Neuronal stem cell (in vitro differentiated cells): ENCODE measurements around the gene PCYT2.

Source experiments
- DNase-seq: peaks from one replicate; pipeline ENCODE4 v3.0.0-alpha.2; 2013; ENCODE audit warnings: low spot score
- H2AFZ ChIP-seq: one replicate; pipeline ENCODE4 v1.6.1; 2013; ENCODE audit warnings: mild to moderate bottlenecking, low read length, inconsistent platforms
- H2AK5ac ChIP-seq: 2 replicates; pipeline ENCODE4 v1.6.1; 2013; ENCODE audit warnings: low read depth, mild to moderate bottlenecking, inconsistent platforms, low read length, moderate library complexity, mixed read lengths
- H2BK120ac ChIP-seq: 2 replicates; pipeline ENCODE4 v1.6.1; 2013; ENCODE audit warnings: low read depth, mild to moderate bottlenecking, inconsistent platforms, low read length, moderate library complexity, mixed read lengths
- H2BK12ac ChIP-seq: one replicate; pipeline ENCODE4 v1.6.1; 2013; ENCODE audit warnings: low read length, inconsistent platforms
- H2BK15ac ChIP-seq: 2 replicates; pipeline ENCODE4 v1.6.1; 2013; ENCODE audit warnings: mild to moderate bottlenecking, low read length, inconsistent platforms, mixed read lengths
- H2BK5ac ChIP-seq: one replicate; pipeline ENCODE4 v1.6.1; 2013; ENCODE audit warnings: inconsistent platforms, mild to moderate bottlenecking, low read length, moderate library complexity
- H3K14ac ChIP-seq: one replicate; pipeline ENCODE4 v1.6.1; 2013; ENCODE audit warnings: low read length, inconsistent platforms
- H3K18ac ChIP-seq: 2 replicates; pipeline ENCODE4 v1.6.1; 2013; ENCODE audit warnings: low read length, inconsistent platforms
- H3K23ac ChIP-seq: 2 replicates; pipeline ENCODE4 v1.6.1; 2013; ENCODE audit warnings: low read depth, mild to moderate bottlenecking, mixed read lengths, low read length, inconsistent platforms; ENCODE audit not compliant: poor library complexity
- H3K27ac ChIP-seq: replicated peaks from 3 replicates; pipeline ENCODE4 v1.5.1; 2013; ENCODE audit warnings: low read length, inconsistent platforms
- H3K27me3 ChIP-seq, 3 experiments: 2 replicates each; pipeline ENCODE4 v1.6.1; 2013; ENCODE audit warnings: low read length in 3 of 3, mild to moderate bottlenecking in 2 of 3, inconsistent platforms in 1 of 3, low read depth in 1 of 3, mixed read lengths in 1 of 3, moderate library complexity in 1 of 3; ENCODE audit not compliant: control insufficient read depth in 3 of 3, insufficient read depth in 3 of 3
- H3K36me3 ChIP-seq, 2 donors: replicated peaks in 1 of 2; 2 replicates each; pipeline ENCODE4 v1.6.1; 2013; ENCODE audit warnings: low read length in 2 of 2; ENCODE audit not compliant: control insufficient read depth in 2 of 2, insufficient read depth in 2 of 2
- H3K4ac ChIP-seq: 2 replicates; pipeline ENCODE4 v1.6.1; 2013; ENCODE audit warnings: inconsistent platforms, mild to moderate bottlenecking, low read length, moderate library complexity
- H3K4me1 ChIP-seq, 2 donors: 1 replicate in 1 of 2; 2 replicates in 1 of 2; pipeline ENCODE4 v1.6.1; 2013; ENCODE audit warnings: low read length in 2 of 2, low read depth in 1 of 2; ENCODE audit not compliant: control insufficient read depth in 2 of 2, insufficient read depth in 1 of 2
- H3K4me2 ChIP-seq: one replicate; pipeline ENCODE4 v1.6.1; 2013; ENCODE audit warnings: mild to moderate bottlenecking, low read length, inconsistent platforms; ENCODE audit not compliant: insufficient read depth, poor library complexity, severe bottlenecking
- H3K4me3 ChIP-seq, 2 donors: 2 replicates each; pipeline ENCODE4 v1.5.1; 2013; ENCODE audit warnings: low read length in 2 of 2, mild to moderate bottlenecking in 2 of 2, inconsistent platforms in 1 of 2, moderate library complexity in 1 of 2
- H3K79me1 ChIP-seq: one replicate; pipeline ENCODE4 v1.6.1; 2013; ENCODE audit warnings: low read depth, mild to moderate bottlenecking, inconsistent platforms, low read length, moderate library complexity
- H3K9ac ChIP-seq: one replicate; pipeline ENCODE4 v1.6.1; 2013; ENCODE audit warnings: mild to moderate bottlenecking, low read depth, low read length, inconsistent platforms; ENCODE audit not compliant: poor library complexity
- H3K9me3 ChIP-seq, 2 donors: replicated peaks in 1 of 2; 2 replicates each; pipeline versions ENCODE3 to v1.6.1; 2013; ENCODE audit warnings: low read length in 2 of 2, mild to moderate bottlenecking in 2 of 2, inconsistent platforms in 1 of 2, low read depth in 1 of 2, mixed read lengths in 1 of 2, moderate library complexity in 1 of 2; ENCODE audit not compliant: control insufficient read depth in 2 of 2, insufficient read depth in 1 of 2
- H4K8ac ChIP-seq: one replicate; pipeline ENCODE4 v1.6.1; 2013; ENCODE audit warnings: low read depth, mild to moderate bottlenecking, inconsistent platforms, low read length, moderate library complexity
- H4K91ac ChIP-seq: one replicate; pipeline ENCODE4 v1.6.1; 2013; ENCODE audit warnings: low read length, low read depth, mild to moderate bottlenecking, inconsistent platforms; ENCODE audit not compliant: poor library complexity
- WGBS, 2 donors: extraction: QIAGEN DNeasy Blood & Tissue Kit; methylation state at CpG; one replicate each; pipeline ENCODE4 v1.1.7; 2013; ENCODE audit warnings: missing lambda C conversion rate in 2 of 2, mixed read lengths in 1 of 2; ENCODE audit not compliant: insufficient read length in 2 of 2, insufficient replicate concordance in 1 of 2; ENCODE audit errors: extremely low coverage in 2 of 2; 5-methylcytosine and 5-hydroxymethylcytosine counted together

Gene PCYT2

DNA sequence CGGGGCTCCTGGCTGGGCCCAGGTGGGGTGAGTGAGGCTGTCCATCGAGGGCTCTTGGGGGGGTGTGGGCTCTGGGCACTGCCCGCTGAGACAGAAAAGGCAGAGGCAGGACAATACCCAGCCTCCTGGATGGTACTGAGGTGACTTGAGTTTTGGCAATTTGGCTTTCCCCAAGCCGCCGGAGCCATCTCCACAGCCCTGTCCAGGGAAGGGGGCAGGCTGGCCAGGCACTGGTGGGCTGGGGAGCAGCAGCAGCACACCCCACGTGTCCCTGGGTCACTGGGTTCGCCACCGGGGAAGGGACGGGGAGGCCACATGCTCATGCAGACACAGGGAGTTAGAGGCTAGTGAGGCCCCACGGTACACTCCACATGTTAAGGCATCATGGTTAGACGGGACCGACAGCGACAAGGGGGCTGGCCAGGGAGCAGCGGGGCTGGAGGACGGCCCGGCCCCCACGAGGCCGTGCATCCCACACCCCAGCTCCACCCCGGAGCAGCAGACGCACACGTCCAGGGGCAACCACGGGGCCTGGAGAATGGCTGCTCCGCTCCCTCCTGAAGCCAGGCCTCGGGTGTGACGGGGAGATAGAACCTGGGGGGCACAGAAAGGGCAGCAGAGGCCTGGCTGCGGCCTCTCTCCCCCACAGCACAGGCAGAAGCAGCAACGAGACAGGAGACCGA, 43.1 kb downstream of the PCYT2 start:
- H3K4me2 ChIP-seq = no peak overlapping the region
- H3K36me3 ChIP-seq = peaks cover 33 to 65% of the 10 kb centered on the region in 2 donors

DNA sequence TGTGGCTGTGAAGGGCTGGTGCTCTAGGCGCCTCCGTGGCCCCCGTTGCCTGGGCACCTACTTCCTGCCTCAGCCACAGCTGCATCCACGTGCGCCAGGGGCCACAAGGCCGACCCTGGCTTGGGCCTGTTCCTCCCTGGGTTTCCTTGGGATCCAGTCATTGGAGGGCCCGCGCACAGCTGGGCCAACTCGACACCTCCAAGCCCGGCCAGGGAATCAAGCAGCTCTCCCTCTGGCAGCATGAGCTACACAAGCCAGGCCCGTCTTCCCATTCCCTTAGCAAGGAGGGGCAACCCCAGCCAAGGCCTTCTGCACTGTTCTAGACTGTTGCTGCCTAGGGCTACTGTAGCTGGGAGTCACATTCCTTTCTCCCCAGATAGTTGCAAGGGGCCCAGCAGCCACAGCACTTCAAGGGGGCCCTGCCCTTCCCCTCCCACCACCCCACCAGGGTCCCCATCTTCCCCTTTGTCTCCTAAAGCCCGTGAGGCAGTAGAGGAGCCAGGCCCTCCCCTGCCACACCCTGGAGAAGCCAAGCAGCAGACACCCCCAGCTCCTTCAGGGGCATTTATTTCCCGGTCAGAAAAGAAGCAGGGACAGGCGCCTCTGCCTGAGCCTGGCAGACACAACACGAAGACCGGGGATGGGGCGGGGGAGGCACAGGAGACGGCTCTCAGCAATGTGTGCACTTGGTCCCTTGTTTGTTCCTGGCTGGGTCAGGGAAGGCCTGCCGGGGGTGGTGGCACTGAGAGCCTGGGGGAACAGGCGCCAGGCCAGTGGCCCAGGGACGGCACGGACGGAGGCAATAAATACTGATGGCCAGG, 43.8 kb downstream of the PCYT2 start:
- DNase-seq = no peak
- Histone ChIP-seq H3K4me2 (no peak overlapping the region), H3K79me1 (peaks cover 30% of the 10 kb centered on the region), H3K4ac (peak overlapping the region; percentile 23), H3K36me3 (peaks cover 37 to 71% of the 10 kb centered on the region in 2 donors), H4K91ac (no peak overlapping the region), H3K14ac (no peak overlapping the region), H3K9ac (no peak overlapping the region), H3K27ac (peak overlapping the region; percentile 59), H4K8ac (peak overlapping the region; percentile 17), H3K27me3 (no peaks in the 10 kb centered on the region), H2AK5ac (peak overlapping the region; percentile 70), H3K4me1 (peaks cover 17 to 20% of the 10 kb centered on the region in 2 donors), H2BK5ac (peak overlapping the region; percentile 80), H2BK120ac (no peak overlapping the region), H3K23ac (peak overlapping the region; percentile 99), H3K18ac (peak overlapping the region; percentile 38), H2AFZ (no peak overlapping the region), H3K4me3 (no peak overlapping the region), H2BK12ac (peak overlapping the region; percentile 22), H2BK15ac (no peak overlapping the region), H3K9me3 (no peaks in the 10 kb centered on the region)
- no CpG with 5 or more reads among the region's 23 CpGs for WGBS, 2 donors

More for the DNA sequence above, 43.1 kb downstream of the PCYT2 start:
- Histone ChIP-seq H3K27me3 (no peaks in the 10 kb centered on the region), H2BK15ac (no peak overlapping the region), H3K23ac (peak overlapping the region; percentile 99), H3K4ac (no peak overlapping the region), H2AK5ac (peak overlapping the region; percentile 61), H2BK12ac (peak overlapping the region; percentile 58), H3K18ac (no peak overlapping the region), H2BK5ac (peak overlapping the region; percentile 53), H3K14ac (peak overlapping the region; percentile 82), H4K91ac (no peak overlapping the region), H3K4me1 (peaks cover 17 to 20% of the 10 kb centered on the region in 2 donors), H3K79me1 (peaks cover 33% of the 10 kb centered on the region), H3K9me3 (no peaks in the 10 kb centered on the region), H3K4me3 (no peak overlapping the region), H4K8ac (peak overlapping the region; percentile 43), H2AFZ (no peak overlapping the region), H3K9ac (peak overlapping the region; percentile 70), H2BK120ac (no peak overlapping the region), H3K27ac (peak overlapping the region; percentile 43)
- DNase-seq = no peak
- no CpG with 5 or more reads among the region's 28 CpGs for WGBS, 2 donors

DNA sequence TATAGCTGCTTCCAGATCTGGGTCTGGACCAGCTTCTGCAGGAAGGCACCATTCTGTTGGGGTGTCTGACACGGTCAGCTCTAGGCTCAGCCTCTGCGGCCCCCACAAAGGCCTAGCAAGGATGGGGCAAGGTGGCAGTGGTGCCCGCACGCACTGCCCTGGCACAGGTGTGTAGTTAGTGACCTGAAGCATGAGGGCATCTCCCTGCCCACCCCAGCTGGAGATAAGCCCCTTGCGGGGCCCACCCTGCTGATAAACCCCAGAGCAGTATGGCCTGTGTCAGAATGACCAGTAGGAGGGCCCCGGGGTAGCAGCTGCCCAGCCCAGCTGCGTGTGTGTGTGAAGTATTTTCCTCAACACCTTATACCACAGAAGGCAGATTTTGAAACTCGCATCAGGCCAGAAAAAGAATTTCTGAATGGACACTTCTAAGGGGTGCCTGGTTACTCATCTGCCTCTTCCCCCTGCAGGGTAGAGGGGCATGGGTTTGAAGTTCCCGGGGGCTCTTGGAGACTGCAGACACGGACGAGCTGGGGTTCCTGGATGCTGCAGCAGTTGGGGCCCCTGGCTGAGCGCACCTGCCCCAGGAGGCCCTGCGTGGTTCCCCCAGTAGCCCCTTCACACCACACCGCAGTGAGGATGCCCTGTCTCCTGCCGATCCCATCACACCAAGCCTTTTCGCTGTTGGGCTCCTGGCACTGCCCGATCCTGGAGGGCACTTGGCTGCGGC, 44.6 kb downstream of the PCYT2 start:
- no peak overlapping the region for H3K4ac ChIP-seq
- peaks cover 13 to 20% of the 10 kb centered on the region in 2 donors for H3K4me1 ChIP-seq
- no peak overlapping the region for H2AFZ ChIP-seq
- H3K9me3 ChIP-seq = no peaks in the 10 kb centered on the region
- no peak overlapping the region for H2BK120ac ChIP-seq
- H3K18ac ChIP-seq = peak overlapping the region; percentile 38
- peak overlapping the region; percentile 70 for H2AK5ac ChIP-seq
- H4K8ac ChIP-seq = peak overlapping the region; percentile 43
- no peak overlapping the region for H3K4me2 ChIP-seq
- no peak overlapping the region for H2BK15ac ChIP-seq
- peaks cover 37 to 75% of the 10 kb centered on the region in 2 donors for H3K36me3 ChIP-seq
- peak overlapping the region; percentile 99 for H3K23ac ChIP-seq
- no peak overlapping the region for H3K14ac ChIP-seq
- no peaks in the 10 kb centered on the region for H3K27me3 ChIP-seq
- H3K9ac ChIP-seq = no peak overlapping the region
- peaks cover 30% of the 10 kb centered on the region for H3K79me1 ChIP-seq
- H4K91ac ChIP-seq = peak overlapping the region; percentile 72
- peak overlapping the region; percentile 22 for H2BK12ac ChIP-seq
- no peak overlapping the region for H3K27ac ChIP-seq
- DNase-seq = no peak
- H2BK5ac ChIP-seq = peak overlapping the region; percentile 80
- WGBS, 2 donors = no CpG with 5 or more reads among the region's 18 CpGs
- H3K4me3 ChIP-seq = no peak overlapping the region
